Adrenal gland (tissue), 12 donors: ENCODE results near the gene CLEC11A. TPM values are rescaled to one million over a fixed set of nuclear protein-coding genes. Genes with fewer than 3 reads are reported as not detected.

Source experiments
- DNase-seq, 7 donors: peaks; one replicate each; pipeline ENCODE4 v3.0.0-alpha.2; 2019 to 2020
- H3K27ac ChIP-seq, 5 donors: fragments of 200-600 bp; sonication (generic) in 4 of 5; 1 replicate in 3 of 5; 2 replicates in 2 of 5; pipeline versions ENCODE4 v1.5.1 to v1.8.0; 2016 to 2020; ENCODE audit warnings: mild to moderate bottlenecking in 1 of 5
- H3K27me3 ChIP-seq: fragments of 200-600 bp; 2 replicates; pipeline ENCODE4 v1.8.0; 2021
- H3K36me3 ChIP-seq, 2 donors: fragments of 200-600 bp; replicated peaks in 1 of 2; 1 replicate in 1 of 2; 2 replicates in 1 of 2; pipeline versions ENCODE4 v1.5.1 to v1.8.0; 2018 to 2022
- H3K4me1 ChIP-seq, 2 donors: fragments of 200-600 bp; replicated peaks in 1 of 2; 1 replicate in 1 of 2; 2 replicates in 1 of 2; pipeline versions ENCODE4 v1.5.1 to v1.8.0; 2018 to 2021
- H3K4me3 ChIP-seq, 4 donors: fragments of 200-600 bp; sonication (generic) in 3 of 4; one replicate each; pipeline ENCODE4 v1.5.1; 2016 to 2018
- H3K9me3 ChIP-seq, 3 donors: fragments of 200-600 bp; sonication (generic) in 1 of 3; replicated peaks in 1 of 3; 1 replicate in 2 of 3; 2 replicates in 1 of 3; pipeline versions ENCODE4 v1.5.1 to v1.8.0; 2016 to 2021
- POLR2A ChIP-seq, 2 donors: fragments of 450-650 bp; IDR thresholded peaks; one replicate each; pipeline ENCODE4 v1.6.1; 2017; ENCODE audit warnings: antibody characterized with exemption in 2 of 2, mild to moderate bottlenecking in 2 of 2, moderate library complexity in 1 of 2
- WGBS, 4 donors: extraction: QIAGEN DNeasy Blood & Tissue Kit in 2 of 4; methylation state at CpG; one replicate each; pipeline versions ENCODE4 v1.1.5 to v1.1.7; 2013 to 2017; 5-methylcytosine and 5-hydroxymethylcytosine counted together
- intact Hi-C, 2 donors: fragments of 100-400 bp; cut with DNase I; formaldehyde crosslinking; loops; one replicate each; pipeline versions ENCODE4 v1.14.1 to v1.15.0; 2022 to 2023
- polyA plus RNA-seq, 3 donors: library from polyadenylated mRNA; stranded (reverse); fragments of 200-250 nt in 2 of 3; fragments of 350-450 nt in 1 of 3; fragmentation: Illumina TruSeq in 1 of 3; extraction: RNeasy Lipid Tissue Mini Kit (QIAGEN cat#74804) in 1 of 3; gene quantifications; one replicate each; pipeline ENCODE4 v1.2.3, GENCODE V29; 2013 to 2014
- total RNA-seq, 9 donors: library from RNA; depleted of rRNA in 4 of 9; stranded (reverse); fragments of >200 nt in 4 of 9; fragments of 120-200 nt in 1 of 9; fragmentation: NEBNext Ultra II Directional in 1 of 9; extraction: Animal tissue kit (Norgen Biotek cat#: 25700) in 1 of 9; gene quantifications; one replicate each; pipeline versions ENCODE4 v1.1.0 to v1.2.4, GENCODE V29; 2013 to 2023
- TF ChIP-seq, protein P1 (sequence below), 6 experiments: fragments of 450-650 bp in 4 of 6; fragments of 200-600 bp in 2 of 6; sonication (generic) in 1 of 6; IDR thresholded peaks; 1 replicate in 5 of 6; 2 replicates in 1 of 6; pipeline versions ENCODE4 v1.5.1 to v1.8.0; 2016 to 2021; ENCODE audit warnings: antibody characterized with exemption in 6 of 6, mild to moderate bottlenecking in 2 of 6, moderate library complexity in 1 of 6
- donor health status: healthy with polysubstance abuse.
- donor health status: Bipolar disorder and iron deficiency.
- donor health status: DM: yes; HTN: yes; CAD: no.
- donor health status: DM: no; HTN: no; CAD: no.
- donor health status: DM: no; HTN: no; CAD: no.
- donor health status: DM: yes; HTN: yes; CAD: no.

CLEC11A gene
- total and polyA plus RNA-seq, 12 donors = 1.6 to 53.8 (median 26.6) TPM

DNA sequence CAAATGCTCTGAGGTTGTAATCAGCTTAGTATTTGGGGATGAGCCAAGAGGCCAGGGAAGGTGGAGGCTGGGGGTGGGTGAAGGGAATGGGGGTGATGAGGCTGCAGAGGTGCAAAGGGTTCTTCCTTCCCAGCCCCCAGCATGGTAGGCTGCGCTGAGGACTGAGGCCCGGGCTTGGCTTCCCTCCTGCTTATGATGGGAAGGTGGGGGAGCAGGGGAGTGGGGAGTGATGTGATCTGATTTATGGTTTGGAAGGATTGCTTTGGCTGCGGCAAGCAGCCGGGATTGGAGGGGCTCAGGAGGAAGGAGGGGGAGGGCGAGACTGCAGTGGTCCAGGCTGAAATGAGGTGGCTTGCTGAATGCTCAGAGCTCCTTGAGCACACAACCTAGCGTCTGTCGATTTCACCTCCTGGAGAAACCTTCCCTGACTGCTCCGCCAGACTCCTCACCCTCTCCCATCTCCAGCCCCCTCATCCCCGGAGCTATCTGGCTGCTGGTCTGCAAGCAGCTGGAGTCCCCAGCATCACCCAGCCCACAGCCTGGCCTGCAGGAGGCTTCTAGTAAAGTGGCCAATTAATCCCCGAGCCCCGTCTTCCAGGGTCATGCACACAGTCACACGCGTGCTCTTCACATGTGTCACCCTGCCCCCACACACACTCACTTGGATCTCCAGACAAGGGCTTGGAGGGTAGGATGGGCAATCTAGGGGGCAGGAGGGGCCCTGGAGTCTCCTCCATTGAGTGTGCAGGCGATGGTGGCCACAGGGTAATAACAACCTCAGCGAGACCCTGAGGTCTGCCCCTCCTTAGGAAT, 757 bp upstream of the CLEC11A start:
- H3K4me1 ChIP-seq = peaks cover 18 to 42% of the 10 kb centered on the region in 2 donors
- no peak overlapping the region for H3K4me3 ChIP-seq
- H3K27ac ChIP-seq = peak overlapping the region in 2 of 5 donors; percentile 36 to 62
- no peak for TF ChIP-seq POLR2A (IDR thresholded peaks at IDR 0.05)
- TF ChIP-seq, protein P1, sequence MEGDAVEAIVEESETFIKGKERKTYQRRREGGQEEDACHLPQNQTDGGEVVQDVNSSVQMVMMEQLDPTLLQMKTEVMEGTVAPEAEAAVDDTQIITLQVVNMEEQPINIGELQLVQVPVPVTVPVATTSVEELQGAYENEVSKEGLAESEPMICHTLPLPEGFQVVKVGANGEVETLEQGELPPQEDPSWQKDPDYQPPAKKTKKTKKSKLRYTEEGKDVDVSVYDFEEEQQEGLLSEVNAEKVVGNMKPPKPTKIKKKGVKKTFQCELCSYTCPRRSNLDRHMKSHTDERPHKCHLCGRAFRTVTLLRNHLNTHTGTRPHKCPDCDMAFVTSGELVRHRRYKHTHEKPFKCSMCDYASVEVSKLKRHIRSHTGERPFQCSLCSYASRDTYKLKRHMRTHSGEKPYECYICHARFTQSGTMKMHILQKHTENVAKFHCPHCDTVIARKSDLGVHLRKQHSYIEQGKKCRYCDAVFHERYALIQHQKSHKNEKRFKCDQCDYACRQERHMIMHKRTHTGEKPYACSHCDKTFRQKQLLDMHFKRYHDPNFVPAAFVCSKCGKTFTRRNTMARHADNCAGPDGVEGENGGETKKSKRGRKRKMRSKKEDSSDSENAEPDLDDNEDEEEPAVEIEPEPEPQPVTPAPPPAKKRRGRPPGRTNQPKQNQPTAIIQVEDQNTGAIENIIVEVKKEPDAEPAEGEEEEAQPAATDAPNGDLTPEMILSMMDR (IDR thresholded peaks at IDR 0.05) = no peak
- no peaks in the 10 kb centered on the region for H3K27me3 ChIP-seq
- no peaks in the 10 kb centered on the region for H3K9me3 ChIP-seq
- intact Hi-C loops = no loop called here
- DNase-seq = no peak
- no peaks in the 10 kb centered on the region for H3K36me3 ChIP-seq
- 52 to 60% (median 54%) methylated on average over 10 to 15 of the region's 15 CpGs for WGBS, 4 donors

DNA sequence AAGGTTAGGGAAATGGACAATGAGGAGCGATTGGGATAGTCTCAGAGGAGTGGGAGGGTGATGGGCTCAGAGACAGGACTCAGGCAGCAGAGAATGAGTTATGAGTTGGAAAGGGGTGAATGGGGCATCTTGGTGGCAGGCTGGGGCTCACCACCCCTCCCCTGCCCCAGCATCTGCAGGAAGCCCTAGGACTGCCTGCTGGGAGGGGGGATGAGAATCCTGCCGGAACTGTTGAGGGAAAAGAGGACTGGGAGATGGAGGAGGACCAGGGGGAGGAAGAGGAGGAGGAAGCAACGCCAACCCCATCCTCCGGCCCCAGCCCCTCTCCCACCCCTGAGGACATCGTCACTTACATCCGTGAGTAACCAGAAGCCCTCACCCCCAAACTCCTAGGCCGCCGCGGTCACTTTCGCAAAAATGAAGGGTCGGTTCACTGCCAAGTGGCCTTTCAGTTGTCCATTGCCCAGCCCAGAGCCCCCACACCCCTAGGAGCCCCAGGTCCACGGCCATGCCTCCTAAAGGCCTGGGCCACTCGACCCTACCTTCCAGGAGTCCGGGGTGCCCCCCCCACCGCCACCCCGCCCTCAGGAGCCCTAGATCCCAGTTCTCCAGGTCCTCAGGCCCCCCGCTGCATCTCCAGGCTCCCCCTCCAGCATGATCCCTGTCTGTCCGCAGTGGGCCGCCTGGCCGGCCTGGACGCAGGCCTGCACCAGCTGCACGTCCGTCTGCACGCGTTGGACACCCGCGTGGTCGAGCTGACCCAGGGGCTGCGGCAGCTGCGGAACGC, 764 bp downstream of the CLEC11A start:
- Histone ChIP-seq H3K4me1 (peaks cover 9 to 36% of the 10 kb centered on the region in 2 donors), H3K4me3 (peak overlapping the region in 2 of 4 donors; percentile 4 to 70), H3K27ac (peak overlapping the region in 2 of 5 donors; percentile 74 to 88), H3K36me3 (no peaks in the 10 kb centered on the region), H3K27me3 (no peaks in the 10 kb centered on the region), H3K9me3 (no peaks in the 10 kb centered on the region)
- WGBS, 4 donors = 6 to 25% (median 18%) methylated on average over 7 to 31 of the region's 31 CpGs
- intact Hi-C loops = no loop called here
- no peak for DNase-seq
- TF ChIP-seq, protein P1 (IDR thresholded peaks at IDR 0.05) = no peak
- TF ChIP-seq POLR2A (IDR thresholded peaks at IDR 0.05) = no peak

DNA sequence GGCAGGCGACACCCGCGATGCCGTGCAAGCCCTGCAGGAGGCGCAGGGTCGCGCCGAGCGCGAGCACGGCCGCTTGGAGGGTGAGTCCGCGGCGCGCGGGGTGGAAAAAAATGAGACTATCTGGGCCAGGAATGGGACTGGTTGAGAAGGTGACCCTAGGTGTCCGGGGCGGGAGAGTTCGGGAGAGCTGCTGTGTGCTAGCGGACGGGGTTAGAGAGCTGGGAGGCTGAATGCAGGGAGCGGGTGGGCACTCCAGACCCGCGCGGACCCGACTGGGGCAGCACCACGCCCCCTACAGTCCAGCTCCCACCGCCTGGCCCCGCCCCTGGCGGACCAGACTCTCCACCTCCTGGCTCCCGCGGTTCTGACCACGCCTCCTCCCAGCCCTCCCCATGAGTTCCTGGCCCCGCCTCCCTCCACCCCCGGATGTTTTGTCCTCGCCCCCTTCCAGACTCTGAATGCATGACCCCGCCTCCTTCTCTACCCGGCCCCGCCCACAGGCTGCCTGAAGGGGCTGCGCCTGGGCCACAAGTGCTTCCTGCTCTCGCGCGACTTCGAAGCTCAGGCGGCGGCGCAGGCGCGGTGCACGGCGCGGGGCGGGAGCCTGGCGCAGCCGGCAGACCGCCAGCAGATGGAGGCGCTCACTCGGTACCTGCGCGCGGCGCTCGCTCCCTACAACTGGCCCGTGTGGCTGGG, 1.5 kb downstream of the CLEC11A start:
- Histone ChIP-seq H3K36me3 (no peaks in the 10 kb centered on the region), H3K4me3 (peak overlapping the region in 2 of 4 donors; percentile 33 to 70), H3K9me3 (no peaks in the 10 kb centered on the region), H3K27ac (peak overlapping the region in 2 of 5 donors; percentile 76 to 88), H3K4me1 (peaks cover 5 to 35% of the 10 kb centered on the region in 2 donors), H3K27me3 (no peaks in the 10 kb centered on the region)
- peak; percentile 99 to 100 (median 100) for DNase-seq
- 0 to 4% (median 2%) methylated on average over 16 to 65 of the region's 65 CpGs for WGBS, 4 donors
- intact Hi-C loops = no loop called here
- TF ChIP-seq POLR2A (IDR thresholded peaks at IDR 0.05) = peak; percentile 76 to 80
- TF ChIP-seq, protein P1 (IDR thresholded peaks at IDR 0.05) = peak; percentile 49 to 91 (median 76)
